ENCODE measurements around the gene WNT1.

Gene WNT1

DNA sequence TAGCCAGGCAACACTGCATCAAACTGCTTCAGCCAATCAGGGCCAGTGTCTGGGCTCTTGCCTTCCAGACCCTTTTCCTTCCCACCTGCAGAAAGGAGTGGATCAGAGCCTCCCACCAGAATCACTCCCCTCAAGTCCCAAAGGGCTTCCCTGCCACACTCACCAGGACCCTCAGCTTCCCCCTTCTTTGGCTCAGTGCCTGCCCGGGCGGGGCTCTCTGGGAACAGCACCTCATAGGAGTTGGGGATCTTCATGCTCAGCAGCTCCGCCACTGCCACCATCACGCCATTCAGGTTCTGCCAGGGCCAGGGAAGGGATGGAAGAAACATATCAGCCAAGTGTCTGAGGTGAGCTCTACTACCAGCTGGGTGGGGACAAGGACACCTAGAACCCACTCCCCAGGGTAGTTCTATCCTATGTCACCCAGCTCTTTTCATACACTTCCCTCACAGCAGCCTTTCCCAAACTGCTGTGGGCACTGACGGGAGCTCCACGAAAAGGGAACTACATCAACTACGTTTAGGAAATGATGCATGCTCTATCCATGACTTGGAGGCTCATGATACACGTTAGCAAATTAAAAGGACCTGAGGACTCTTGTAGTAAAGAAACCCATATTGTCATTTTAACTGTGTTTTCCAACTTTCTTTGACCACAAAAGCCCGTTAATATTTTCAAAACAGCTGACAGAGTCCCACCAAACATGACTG lies 49.9 kb downstream of the WNT1 start:
- Histone ChIP-seq H3K4me3 (ENCODE audit: low read length, poor library complexity, severe bottlenecking) (no peak overlapping the region), H4K20me1 (ENCODE audit: insufficient read depth, low read length, poor library complexity, severe bottlenecking) (no peaks in the 10 kb centered on the region), H3K9me3 (ENCODE audit: insufficient read depth, low read depth, low read length) (no peaks in the 10 kb centered on the region), H3K36me3 (ENCODE audit: insufficient read depth, low read length) (peaks cover 79% of the 10 kb centered on the region; the same call in 1 of the 2 replicates), H3K9me2 (replicated peaks; ENCODE audit: low read depth, low read length) (no peaks in the 10 kb centered on the region), H3K27me3 (ENCODE audit: insufficient read depth, low read length, poor library complexity, severe bottlenecking) (no peaks in the 10 kb centered on the region), H3K79me2 (ENCODE audit: insufficient read depth, low read length) (no peaks in the 10 kb centered on the region), H3K9ac (ENCODE audit: low read depth, low read length, poor library complexity, severe bottlenecking) (no peak overlapping the region), H3K4me2 (ENCODE audit: low read depth, low read length, poor library complexity, severe bottlenecking) (no peak overlapping the region), H2AFZ (ENCODE audit: low read length) (no peak overlapping the region), H3K4me1 (ENCODE audit: insufficient read depth, low read length, poor library complexity, severe bottlenecking) (no peaks in the 10 kb centered on the region), H3F3A (ENCODE audit: low read depth) (no peaks in the 10 kb centered on the region)
- no peak for TF ChIP-seq EZH2phosphoT487 (IDR thresholded peaks at IDR 0.05; ENCODE audit: borderline replicate concordance)
- TF ChIP-seq, protein P1, sequence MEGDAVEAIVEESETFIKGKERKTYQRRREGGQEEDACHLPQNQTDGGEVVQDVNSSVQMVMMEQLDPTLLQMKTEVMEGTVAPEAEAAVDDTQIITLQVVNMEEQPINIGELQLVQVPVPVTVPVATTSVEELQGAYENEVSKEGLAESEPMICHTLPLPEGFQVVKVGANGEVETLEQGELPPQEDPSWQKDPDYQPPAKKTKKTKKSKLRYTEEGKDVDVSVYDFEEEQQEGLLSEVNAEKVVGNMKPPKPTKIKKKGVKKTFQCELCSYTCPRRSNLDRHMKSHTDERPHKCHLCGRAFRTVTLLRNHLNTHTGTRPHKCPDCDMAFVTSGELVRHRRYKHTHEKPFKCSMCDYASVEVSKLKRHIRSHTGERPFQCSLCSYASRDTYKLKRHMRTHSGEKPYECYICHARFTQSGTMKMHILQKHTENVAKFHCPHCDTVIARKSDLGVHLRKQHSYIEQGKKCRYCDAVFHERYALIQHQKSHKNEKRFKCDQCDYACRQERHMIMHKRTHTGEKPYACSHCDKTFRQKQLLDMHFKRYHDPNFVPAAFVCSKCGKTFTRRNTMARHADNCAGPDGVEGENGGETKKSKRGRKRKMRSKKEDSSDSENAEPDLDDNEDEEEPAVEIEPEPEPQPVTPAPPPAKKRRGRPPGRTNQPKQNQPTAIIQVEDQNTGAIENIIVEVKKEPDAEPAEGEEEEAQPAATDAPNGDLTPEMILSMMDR (conservative IDR thresholded peaks at IDR 0.05; ENCODE audit: low read length): no peak

DNA sequence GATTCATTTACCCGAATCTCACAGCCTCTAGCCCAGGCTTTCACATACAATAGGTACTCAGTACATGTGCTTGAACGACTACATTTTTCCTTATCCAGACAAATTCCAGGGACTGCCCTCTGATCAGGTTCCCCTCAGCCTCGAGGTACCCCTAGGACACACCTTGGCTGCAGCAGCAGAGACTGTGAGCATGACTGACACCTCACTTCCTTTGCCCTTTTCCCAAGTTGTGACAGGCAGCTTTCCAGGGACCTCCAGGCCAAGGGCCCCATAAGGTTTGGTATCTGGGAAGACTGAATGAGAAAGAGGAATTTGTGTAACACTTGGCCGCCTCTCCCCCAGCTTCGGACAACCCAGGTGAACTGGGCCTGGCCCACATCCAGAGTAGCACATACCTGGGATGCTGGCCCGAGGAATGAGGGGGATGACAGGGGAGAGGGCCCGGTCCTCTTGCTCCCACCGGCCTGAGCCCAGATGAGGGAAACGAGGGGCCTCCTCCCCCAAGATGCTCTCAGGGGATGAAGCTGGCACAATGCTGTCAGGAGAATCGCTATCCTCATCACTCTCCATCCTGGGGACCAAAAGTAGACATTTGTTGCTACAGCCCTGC lies 50.6 kb downstream of the WNT1 start:
- H3K4me3 ChIP-seq (ENCODE audit: low read length, poor library complexity, severe bottlenecking): no peak overlapping the region
- H3F3A ChIP-seq (ENCODE audit: low read depth): no peaks in the 10 kb centered on the region
- no peaks in the 10 kb centered on the region for H3K27me3 ChIP-seq (ENCODE audit: insufficient read depth, low read length, poor library complexity, severe bottlenecking)
- H3K4me1 ChIP-seq (ENCODE audit: insufficient read depth, low read length, poor library complexity, severe bottlenecking): no peaks in the 10 kb centered on the region
- no peaks in the 10 kb centered on the region for H3K9me3 ChIP-seq (ENCODE audit: insufficient read depth, low read depth, low read length)
- no peak overlapping the region for H3K4me2 ChIP-seq (ENCODE audit: low read depth, low read length, poor library complexity, severe bottlenecking)
- H4K20me1 ChIP-seq (ENCODE audit: insufficient read depth, low read length, poor library complexity, severe bottlenecking): no peaks in the 10 kb centered on the region
- H3K36me3 ChIP-seq (ENCODE audit: insufficient read depth, low read length): peaks cover 81% of the 10 kb centered on the region; the same call in 1 of the 2 replicates
- H2AFZ ChIP-seq (ENCODE audit: low read length): no peak overlapping the region
- no peaks in the 10 kb centered on the region for H3K79me2 ChIP-seq (ENCODE audit: insufficient read depth, low read length)
- no peaks in the 10 kb centered on the region for H3K9me2 ChIP-seq (replicated peaks; ENCODE audit: low read depth, low read length)
- TF ChIP-seq EZH2phosphoT487 (IDR thresholded peaks at IDR 0.05; ENCODE audit: borderline replicate concordance): no peak
- TF ChIP-seq, protein P1 (conservative IDR thresholded peaks at IDR 0.05; ENCODE audit: low read length): no peak
- no peak overlapping the region for H3K9ac ChIP-seq (ENCODE audit: low read depth, low read length, poor library complexity, severe bottlenecking)

DNA sequence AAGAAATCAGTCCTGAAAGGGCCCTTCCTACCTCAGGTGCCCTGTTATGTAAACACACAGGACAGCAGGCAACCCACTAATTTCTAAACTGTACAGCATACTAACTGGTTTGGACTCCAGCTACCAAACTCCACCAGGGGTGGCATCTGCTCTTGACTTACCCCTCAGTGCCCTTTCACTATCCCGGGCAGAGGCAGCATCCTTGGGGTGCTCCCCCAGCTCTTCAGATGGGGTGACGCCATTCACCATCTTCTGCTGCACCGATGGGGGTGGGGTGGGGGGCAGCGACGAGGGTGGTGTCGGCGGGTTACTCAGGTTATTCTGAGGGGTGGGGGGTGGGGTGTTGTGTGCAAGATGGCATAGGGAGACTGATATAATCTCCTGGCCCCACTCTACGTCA lies 52.0 kb downstream of the WNT1 start:
- Histone ChIP-seq H3K4me3 (ENCODE audit: low read length, poor library complexity, severe bottlenecking) (no peak overlapping the region), H3K27me3 (ENCODE audit: insufficient read depth, low read length, poor library complexity, severe bottlenecking) (no peaks in the 10 kb centered on the region), H3K9ac (ENCODE audit: low read depth, low read length, poor library complexity, severe bottlenecking) (no peak overlapping the region), H3K36me3 (ENCODE audit: insufficient read depth, low read length) (peaks cover 83% of the 10 kb centered on the region; the same call in 1 of the 2 replicates), H3K4me2 (ENCODE audit: low read depth, low read length, poor library complexity, severe bottlenecking) (no peak overlapping the region), H3K9me3 (ENCODE audit: insufficient read depth, low read depth, low read length) (no peaks in the 10 kb centered on the region), H3K79me2 (ENCODE audit: insufficient read depth, low read length) (no peaks in the 10 kb centered on the region), H3F3A (ENCODE audit: low read depth) (no peaks in the 10 kb centered on the region), H3K4me1 (ENCODE audit: insufficient read depth, low read length, poor library complexity, severe bottlenecking) (no peaks in the 10 kb centered on the region), H2AFZ (ENCODE audit: low read length) (no peak overlapping the region), H3K9me2 (replicated peaks; ENCODE audit: low read depth, low read length) (no peaks in the 10 kb centered on the region), H4K20me1 (ENCODE audit: insufficient read depth, low read length, poor library complexity, severe bottlenecking) (no peaks in the 10 kb centered on the region)
- TF ChIP-seq, protein P1 (conservative IDR thresholded peaks at IDR 0.05; ENCODE audit: low read length): no peak
- no peak for TF ChIP-seq EZH2phosphoT487 (IDR thresholded peaks at IDR 0.05; ENCODE audit: borderline replicate concordance)

Data from Loucy (cell line).